ENCODE results near the gene ATXN7. TPM values are rescaled to one million over a fixed set of nuclear protein-coding genes. Genes with fewer than 3 reads are reported as not detected.

Gene ATXN7
- total RNA-seq, 1 experiment from 2014 or later: 3.6 TPM

DNA sequence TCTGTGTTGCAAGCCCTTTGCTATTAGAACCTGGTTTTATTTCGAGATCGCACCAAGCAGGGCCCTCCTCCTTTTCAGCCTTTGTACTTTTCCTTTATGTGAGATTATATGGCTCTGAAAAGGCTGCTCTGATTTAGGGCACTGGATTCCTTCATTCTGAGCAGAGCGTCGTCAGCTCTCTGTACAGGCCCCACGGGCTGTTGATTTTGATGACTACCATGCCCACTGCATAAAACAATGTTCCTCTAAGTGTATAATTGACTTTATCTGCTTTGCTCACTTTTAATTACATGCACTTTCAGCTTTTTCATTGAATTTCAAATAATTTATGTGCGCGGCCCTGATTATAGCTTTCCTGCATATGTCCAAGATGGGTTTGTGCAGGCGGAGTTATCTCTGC, 164.0 kb downstream of the ATXN7 start:
- intact Hi-C loops (cut with micrococcal nuclease): no loop called here
- Histone ChIP-seq H3K27ac (ENCODE audit: low read length) (no peak overlapping the region), H4K20me1 (ENCODE audit: low read length) (no peaks in the 10 kb centered on the region), H3K36me3 (ENCODE audit: low read depth, low read length) (no peaks in the 10 kb centered on the region), H3K27me3 (ENCODE audit: low read length) (no peaks in the 10 kb centered on the region), H2AFZ (ENCODE audit: low read length) (no peak overlapping the region), H3K9ac (ENCODE audit: low read length) (no peak overlapping the region), H3K9me3 (ENCODE audit: low read length) (no peaks in the 10 kb centered on the region), H3F3A (ENCODE audit: low read length, unreplicated experiment) (no peaks in the 10 kb centered on the region), H3K4me1 (ENCODE audit: insufficient read depth, low read length) (0 out of 2 replicates have a peak, but pooled peaks cover 4% of the 10 kb centered on the region), H3K4me3 (ENCODE audit: low read length) (no peak overlapping the region), H3K79me2 (ENCODE audit: low read length) (peaks cover 7% of the 10 kb centered on the region), H3K9me2 (replicated peaks; ENCODE audit: low read length) (no peaks in the 10 kb centered on the region), H3K4me2 (ENCODE audit: low read length) (no peak overlapping the region)
- DNase-seq (no peak), ATAC-seq (no peak)
- ChIA-PET POLR2A (ENCODE audit: unreplicated experiment) (no interaction called here), CTCF (interaction anchor here (0.6 kb wide), 1 partner anchor 89 kb away, joined by 3 read pairs; no protein-coding TSS in a partner anchor)
- no TSS peak for BruUV-seq (replicated peaks)
- TF ChIP-seq, protein P1, sequence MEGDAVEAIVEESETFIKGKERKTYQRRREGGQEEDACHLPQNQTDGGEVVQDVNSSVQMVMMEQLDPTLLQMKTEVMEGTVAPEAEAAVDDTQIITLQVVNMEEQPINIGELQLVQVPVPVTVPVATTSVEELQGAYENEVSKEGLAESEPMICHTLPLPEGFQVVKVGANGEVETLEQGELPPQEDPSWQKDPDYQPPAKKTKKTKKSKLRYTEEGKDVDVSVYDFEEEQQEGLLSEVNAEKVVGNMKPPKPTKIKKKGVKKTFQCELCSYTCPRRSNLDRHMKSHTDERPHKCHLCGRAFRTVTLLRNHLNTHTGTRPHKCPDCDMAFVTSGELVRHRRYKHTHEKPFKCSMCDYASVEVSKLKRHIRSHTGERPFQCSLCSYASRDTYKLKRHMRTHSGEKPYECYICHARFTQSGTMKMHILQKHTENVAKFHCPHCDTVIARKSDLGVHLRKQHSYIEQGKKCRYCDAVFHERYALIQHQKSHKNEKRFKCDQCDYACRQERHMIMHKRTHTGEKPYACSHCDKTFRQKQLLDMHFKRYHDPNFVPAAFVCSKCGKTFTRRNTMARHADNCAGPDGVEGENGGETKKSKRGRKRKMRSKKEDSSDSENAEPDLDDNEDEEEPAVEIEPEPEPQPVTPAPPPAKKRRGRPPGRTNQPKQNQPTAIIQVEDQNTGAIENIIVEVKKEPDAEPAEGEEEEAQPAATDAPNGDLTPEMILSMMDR (conservative IDR thresholded peaks at IDR 0.05; ENCODE audit: low read depth, low read length): no peak
- TF ChIP-seq EZH2phosphoT487 (IDR thresholded peaks at IDR 0.05; ENCODE audit: borderline replicate concordance, low read length) (no peak), EZH2 (IDR thresholded peaks at IDR 0.05; ENCODE audit: low read length, unreplicated experiment) (no peak)

DNA sequence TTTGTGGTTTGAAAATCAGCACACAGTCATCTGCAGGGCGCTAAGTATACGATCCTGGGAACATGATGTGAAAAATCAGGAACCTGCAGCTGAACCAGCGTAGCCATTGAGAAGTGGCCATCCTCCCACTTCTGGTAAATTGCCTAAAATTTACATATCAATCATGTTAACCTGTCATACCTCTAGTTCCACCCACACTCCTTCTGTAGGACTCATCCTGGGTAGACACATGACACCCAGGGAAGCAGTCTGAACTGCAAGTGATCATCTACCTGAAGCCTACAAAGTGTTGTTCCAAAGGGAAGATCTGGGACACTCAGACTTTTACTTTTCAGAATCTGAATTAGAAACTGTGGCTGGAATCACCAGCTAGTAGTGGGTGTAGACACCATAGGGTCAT, 165.1 kb downstream of the ATXN7 start:
- H3K27ac ChIP-seq (ENCODE audit: low read length): no peak overlapping the region
- DNase-seq: no peak
- no peak overlapping the region for H2AFZ ChIP-seq (ENCODE audit: low read length)
- H3F3A ChIP-seq (ENCODE audit: low read length, unreplicated experiment): no peaks in the 10 kb centered on the region
- no TSS peak for BruUV-seq (replicated peaks)
- ATAC-seq: no peak
- H3K9ac ChIP-seq (ENCODE audit: low read length): no peak overlapping the region
- ChIA-PET POLR2A (ENCODE audit: unreplicated experiment) (no interaction called here), CTCF (no interaction called here)
- no peaks in the 10 kb centered on the region for H3K27me3 ChIP-seq (ENCODE audit: low read length)
- no peaks in the 10 kb centered on the region for H3K9me2 ChIP-seq (replicated peaks; ENCODE audit: low read length)
- no peak overlapping the region for H3K4me2 ChIP-seq (ENCODE audit: low read length)
- TF ChIP-seq EZH2phosphoT487 (IDR thresholded peaks at IDR 0.05; ENCODE audit: borderline replicate concordance, low read length) (no peak), EZH2 (IDR thresholded peaks at IDR 0.05; ENCODE audit: low read length, unreplicated experiment) (no peak)
- TF ChIP-seq, protein P1 (conservative IDR thresholded peaks at IDR 0.05; ENCODE audit: low read depth, low read length): no peak
- 0 out of 2 replicates have a peak, but pooled peaks cover 4% of the 10 kb centered on the region for H3K4me1 ChIP-seq (ENCODE audit: insufficient read depth, low read length)
- intact Hi-C loops (cut with micrococcal nuclease): no loop called here
- no peaks in the 10 kb centered on the region for H3K9me3 ChIP-seq (ENCODE audit: low read length)
- no peaks in the 10 kb centered on the region for H3K79me2 ChIP-seq (ENCODE audit: low read length)
- H3K4me3 ChIP-seq (ENCODE audit: low read length): no peak overlapping the region
- H3K36me3 ChIP-seq (ENCODE audit: low read depth, low read length): no peaks in the 10 kb centered on the region
- H4K20me1 ChIP-seq (ENCODE audit: low read length): no peaks in the 10 kb centered on the region

DNA sequence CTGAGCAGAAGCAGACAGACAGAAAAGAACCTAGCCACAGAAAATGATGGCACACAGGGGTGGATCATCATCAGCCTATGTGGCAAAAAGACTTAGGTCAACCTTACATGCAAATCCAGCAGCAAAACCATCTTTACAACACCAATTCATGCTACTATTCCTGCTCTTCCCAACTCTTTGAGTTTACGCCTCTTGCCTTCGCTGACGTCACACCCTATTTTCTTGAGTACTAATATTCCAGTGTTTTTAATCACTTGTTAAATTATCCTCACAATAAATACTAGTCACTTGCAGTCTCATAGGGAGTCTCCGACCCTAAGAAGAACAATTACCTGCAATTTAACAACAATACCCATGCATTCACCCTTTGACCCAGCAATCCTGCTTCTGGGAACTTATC, 165.6 kb downstream of the ATXN7 start:
- H3K27ac ChIP-seq (ENCODE audit: low read length): no peak overlapping the region

More for the DNA sequence above, 165.6 kb downstream of the ATXN7 start:
- DNase-seq (no peak), ATAC-seq (no peak)
- Histone ChIP-seq H3K4me3 (ENCODE audit: low read length) (no peak overlapping the region), H3K4me2 (ENCODE audit: low read length) (no peak overlapping the region), H4K20me1 (ENCODE audit: low read length) (no peaks in the 10 kb centered on the region), H3K9me2 (replicated peaks; ENCODE audit: low read length) (no peaks in the 10 kb centered on the region), H3K79me2 (ENCODE audit: low read length) (no peaks in the 10 kb centered on the region), H3K9ac (ENCODE audit: low read length) (no peak overlapping the region), H3K27me3 (ENCODE audit: low read length) (no peaks in the 10 kb centered on the region), H2AFZ (ENCODE audit: low read length) (no peak overlapping the region), H3F3A (ENCODE audit: low read length, unreplicated experiment) (no peaks in the 10 kb centered on the region), H3K9me3 (ENCODE audit: low read length) (no peaks in the 10 kb centered on the region), H3K36me3 (ENCODE audit: low read depth, low read length) (no peaks in the 10 kb centered on the region), H3K4me1 (ENCODE audit: insufficient read depth, low read length) (0 out of 2 replicates have a peak, but pooled peaks cover 4% of the 10 kb centered on the region)
- CTCF ChIA-PET: no interaction called here
- TF ChIP-seq, protein P1 (conservative IDR thresholded peaks at IDR 0.05; ENCODE audit: low read depth, low read length): no peak
- TF ChIP-seq EZH2phosphoT487 (IDR thresholded peaks at IDR 0.05; ENCODE audit: borderline replicate concordance, low read length): no peak
- no peak for TF ChIP-seq EZH2 (IDR thresholded peaks at IDR 0.05; ENCODE audit: low read length, unreplicated experiment)
- POLR2A ChIA-PET (ENCODE audit: unreplicated experiment): no interaction called here
- intact Hi-C loops (cut with micrococcal nuclease): no loop called here
- BruUV-seq (replicated peaks): no TSS peak
